K562 (cell line): ENCODE results near the gene ACTL8. TPM values are rescaled to one million over a fixed set of nuclear protein-coding genes. Genes with fewer than 3 reads are reported as not detected.

Source experiments
- ATAC-seq: fragments of 200-7000 bp; cut with Tn5 transposase; 3 replicates; pipeline ENCODE4 v1.9.1; 2020; ENCODE audit warnings: moderate library complexity
- BruUV-seq: library from RNA; stranded (reverse); fragments of 400-500 nt; replicated peaks from 2 replicates; lab custom pipeline; 2021; lab: Mats Ljungman, UMichigan
- CTCF ChIA-PET: fragments of 300-600 bp; formaldehyde crosslinking; extraction: SDS; loops from one replicate; lab custom pipeline; 2021; ENCODE audit warnings: low intra/inter-chr PET ratio; lab: Yijun Ruan, JAX
- POLR2A ChIA-PET: fragments of 300-600, 350-650 bp; sonication (Branson Sonifier 250); formaldehyde crosslinking; extraction: SDS; loops from one replicate; lab custom pipeline; 2021; ENCODE audit warnings: antibody characterized with exemption, inconsistent platforms; lab: Yijun Ruan, JAX
- DNase-seq, 4 experiments: peaks; one replicate each; pipeline versions ENCODE4 v3.0.0 to v3.0.0-alpha.2; 2011 to 2018; ENCODE audit warnings: low spot score in 3 of 4, mixed read lengths in 3 of 4; ENCODE audit errors: extremely low read depth in 1 of 4
- FAIRE-seq: peaks from 2 replicates; lab custom pipeline; 2011; peaks lifted over from hg19 to GRCh38; lab: Jason Lieb, UNC
- H2AFZ ChIP-seq: 2 replicates; pipeline ENCODE4 v1.6.0; 2011; ENCODE audit warnings: low read depth, low read length, control low read depth, inconsistent platforms
- H3K27ac ChIP-seq: fragments of 200-600 bp; 3 replicates; pipeline ENCODE4 v1.8.0; 2011; ENCODE audit warnings: low read depth, mild to moderate bottlenecking, control low read depth, inconsistent platforms, low read length, moderate library complexity, mixed read lengths; ENCODE audit errors: extremely low read depth
- H3K27me3 ChIP-seq, 2 experiments: fragments of 300-600 bp in 1 of 2; 2 replicates in 1 of 2; 3 replicates in 1 of 2; pipeline versions ENCODE4 v1.6.0 to v1.8.0; 2011; ENCODE audit warnings: inconsistent platforms in 2 of 2, low read length in 2 of 2, mild to moderate bottlenecking in 1 of 2, mixed read lengths in 1 of 2, moderate library complexity in 1 of 2; ENCODE audit not compliant: control insufficient read depth in 2 of 2, insufficient read depth in 2 of 2
- H3K36me3 ChIP-seq: fragments of 300-600 bp; 3 replicates; pipeline ENCODE4 v1.8.0; 2011; ENCODE audit warnings: mild to moderate bottlenecking, low read length, inconsistent platforms; ENCODE audit not compliant: control insufficient read depth, insufficient read depth
- H3K4me1 ChIP-seq, 2 experiments: fragments of 200-600 bp in 1 of 2; replicated peaks in 1 of 2; 2 replicates in 1 of 2; 3 replicates in 1 of 2; pipeline versions ENCODE4 v1.5.1 to v1.8.0; 2011; ENCODE audit warnings: inconsistent platforms in 2 of 2, low read length in 2 of 2, mild to moderate bottlenecking in 1 of 2, mixed read lengths in 1 of 2, moderate library complexity in 1 of 2; ENCODE audit not compliant: control insufficient read depth in 2 of 2, insufficient read depth in 2 of 2
- H3K4me2 ChIP-seq: 2 replicates; pipeline ENCODE4 v1.6.1; 2011; ENCODE audit warnings: low read length, control low read depth, inconsistent platforms, mixed read lengths; ENCODE audit not compliant: insufficient read depth
- H3K4me3 ChIP-seq: fragments of 200-600 bp; sonication (generic), shearing (Covaris generic); 2 replicates; pipeline ENCODE4 v1.5.1; 2016; ENCODE audit warnings: control low read depth, inconsistent platforms
- H3K79me2 ChIP-seq: fragments of 200-600 bp; 3 replicates; pipeline ENCODE4 v1.8.0; 2011; ENCODE audit warnings: low read length, inconsistent platforms; ENCODE audit not compliant: control insufficient read depth, insufficient read depth
- H3K9ac ChIP-seq, 2 experiments: 2 replicates each; pipeline versions ENCODE4 v1.6.0 to v1.6.1; 2011; ENCODE audit warnings: low read depth in 2 of 2, low read length in 2 of 2, control low read depth in 1 of 2, inconsistent platforms in 1 of 2, mild to moderate bottlenecking in 1 of 2, mixed read lengths in 1 of 2; ENCODE audit not compliant: insufficient read depth in 1 of 2
- H3K9me1 ChIP-seq: one replicate; pipeline ENCODE4 v1.6.0; 2011; ENCODE audit warnings: inconsistent platforms, mild to moderate bottlenecking, low read length, moderate library complexity; ENCODE audit not compliant: control insufficient read depth, insufficient read depth
- H3K9me3 ChIP-seq: replicated peaks from 2 replicates; pipeline ENCODE4 v1.5.1; 2011; ENCODE audit warnings: low read depth, low read length, inconsistent platforms; ENCODE audit not compliant: control insufficient read depth, insufficient read depth
- H4K20me1 ChIP-seq: replicated peaks from 2 replicates; pipeline ENCODE4 v1.6.1; 2011; ENCODE audit warnings: low read length, inconsistent platforms, mixed read lengths; ENCODE audit not compliant: control insufficient read depth, insufficient read depth
- BRCA1 ChIP-seq, 2 experiments: fragments of 450-650 bp in 1 of 2; sonication (generic) in 1 of 2; formaldehyde crosslinking in 1 of 2; IDR thresholded peaks; 2 replicates each; pipeline versions ENCODE4 v1.5.0 to v1.6.1; 2017 to 2020; ENCODE audit warnings: mild to moderate bottlenecking in 1 of 2, missing genetic modification reagents in 1 of 2
- ESRRA ChIP-seq: fragments of 450-650 bp; IDR thresholded peaks from 2 replicates; pipeline ENCODE4 v1.6.1; 2014; ENCODE audit warnings: low read depth, mild to moderate bottlenecking, moderate library complexity, borderline replicate concordance
- FOXK1 ChIP-seq: sonication (generic); formaldehyde crosslinking; IDR thresholded peaks from 2 replicates; pipeline ENCODE4 v1.8.0; 2022; ENCODE audit warnings: missing genetic modification reagents, mild to moderate bottlenecking, borderline replicate concordance
- KHSRP ChIP-seq: fragments of 450-650 bp; IDR thresholded peaks from 2 replicates; pipeline ENCODE4 v1.6.1; 2017
- NFXL1 ChIP-seq: fragments of 450-650 bp; formaldehyde crosslinking; IDR thresholded peaks from 2 replicates; pipeline ENCODE4 v1.4.0; 2021; ENCODE audit warnings: mild to moderate bottlenecking
- RBM14 ChIP-seq: fragments of 200-400 bp; formaldehyde crosslinking; IDR thresholded peaks from 2 replicates; pipeline ENCODE4 v1.6.1; 2018; ENCODE audit warnings: low read depth, mild to moderate bottlenecking, low read length, moderate library complexity, borderline replicate concordance; ENCODE audit not compliant: insufficient read depth
- RBM25 ChIP-seq: fragments of 200-400 bp; formaldehyde crosslinking; IDR thresholded peaks from 2 replicates; pipeline ENCODE4 v1.6.1; 2018; ENCODE audit warnings: low read length, low read depth, moderate library complexity; ENCODE audit not compliant: severe bottlenecking
- SAFB2 ChIP-seq: fragments of 200-400 bp; formaldehyde crosslinking; IDR thresholded peaks from 2 replicates; pipeline ENCODE4 v1.6.1; 2018; ENCODE audit warnings: borderline replicate concordance, low read length, low read depth, moderate library complexity; ENCODE audit not compliant: severe bottlenecking
- SMARCE1 ChIP-seq: fragments of 450-650 bp; IDR thresholded peaks from 2 replicates; pipeline ENCODE4 v1.7.1; 2016; ENCODE audit warnings: mild to moderate bottlenecking
- SP2 ChIP-seq: IDR thresholded peaks from 2 replicates; pipeline ENCODE4 v1.6.1; 2011; ENCODE audit warnings: mild to moderate bottlenecking, low read depth, low read length, moderate library complexity; ENCODE audit not compliant: poor library complexity, severe bottlenecking; ENCODE audit errors: extremely low read depth
- SREBF1 ChIP-seq: fragments of 150-350 bp; IDR thresholded peaks from 2 replicates; pipeline ENCODE4 v1.6.1; 2014; ENCODE audit warnings: antibody characterized with exemption, low read depth, low read length, borderline replicate concordance
- TRIM24 ChIP-seq, 2 experiments: fragments of 450-650 bp; IDR thresholded peaks; 2 replicates each; pipeline ENCODE4 v1.6.1; 2016
- ZFP36 ChIP-seq: fragments of 150-350 bp; IDR thresholded peaks from 2 replicates; pipeline ENCODE4 v1.6.1; 2018; ENCODE audit warnings: low read length, low read depth; ENCODE audit not compliant: partially characterized antibody
- WGBS: fragments of 100-300 bp; shearing (Covaris generic); methylation state at CpG from one replicate; pipeline ENCODE4 v1.1.6; 2016; ENCODE audit warnings: low coverage, mixed read lengths; ENCODE audit not compliant: insufficient coverage; ENCODE audit errors: missing lambda C conversion rate; 5-methylcytosine and 5-hydroxymethylcytosine counted together
- in situ Hi-C: fragments of 300-500 bp; cut with MboI; formaldehyde crosslinking; loops from 4 replicates; pipeline ENCODE4 v1.15.0; 2018; ENCODE audit warnings: inconsistent platforms, mixed read lengths
- intact Hi-C: fragments of 100-400 bp; cut with micrococcal nuclease; formaldehyde crosslinking; loops from 2 replicates; pipeline ENCODE4 v1.14.2; 2022
- polyA plus RNA-seq, 8 experiments: library from polyadenylated mRNA; depleted of rRNA in 4 of 8; stranded (reverse) in 5 of 8; unstranded in 3 of 8; fragments of >200 nt; fragmentation: Nextera tagmentation in 2 of 8; fragmentation: Illumina TruSeq in 1 of 8; extraction: Ambion mirVana in 2 of 8; extraction: Trizol in 1 of 8; gene quantifications; 2 replicates each; pipeline versions ENCODE4 v1.2.1 to v1.2.3, GENCODE V29; 2011 to 2014; ENCODE audit warnings: inconsistent platforms in 1 of 8, missing spikeins in 1 of 8
- total RNA-seq, 7 experiments: library from RNA; depleted of rRNA in 6 of 7; stranded (reverse); fragments of >200 nt in 6 of 7; fragmentation: Illumina TruSeq in 2 of 7; extraction: Trizol in 2 of 7; gene quantifications; 2 replicates each; pipeline versions ENCODE4 v1.2.1 to v1.2.3, GENCODE V29; 2011 to 2021; ENCODE audit warnings: low replicate concordance in 1 of 7

Gene ACTL8
- total and polyA plus RNA-seq, 9 of the 15 experiments (the other 6 are each of a cell fraction or from before 2014, with no cell fraction given): 0.30 to 3.3 (median 1.6) TPM

GRCh38 chr1:17866740-17867029 lies 111.6 kb downstream of the ACTL8 start:
- Histone ChIP-seq H3K4me3 (no peak overlapping the region), H3K27me3 (peaks cover 0 to 4% of the 10 kb centered on the region in 2 experiments; a peak in 2 of 5 replicates), H3K27ac (no peak overlapping the region), H3K79me2 (no peaks in the 10 kb centered on the region), H3K9me3 (no peaks in the 10 kb centered on the region), H3K9ac (no peak overlapping the region), H3K36me3 (no peaks in the 10 kb centered on the region), H4K20me1 (no peaks in the 10 kb centered on the region), H2AFZ (no peak overlapping the region), H3K4me1 (no peaks in the 10 kb centered on the region), H3K4me2 (no peak overlapping the region), H3K9me1 (no peaks in the 10 kb centered on the region)
- no peak for DNase-seq
- in situ Hi-C loops (no loop called here), intact Hi-C loops (no loop called here)
- no peak for TF ChIP-seq TRIM24 (IDR thresholded peaks at IDR 0.05)
- TF ChIP-seq RBM25: peak; percentile 2
- peak; percentile 27 for TF ChIP-seq ZFP36
- CTCF ChIA-PET: no interaction called here
- POLR2A ChIA-PET: no interaction called here
- BruUV-seq: no TSS peak
- 3% methylated on average over 3 of the region's 3 CpGs for WGBS
- ATAC-seq: no peak
- FAIRE-seq: no peak

GRCh38 chr1:17867470-17867869 lies 112.3 kb downstream of the ACTL8 start:
- 0% methylated on average over 6 of the region's 8 CpGs for WGBS
- no TSS peak for BruUV-seq
- intact Hi-C loops (no loop called here), in situ Hi-C loops (no loop called here)
- ATAC-seq (no peak), DNase-seq (no peak), FAIRE-seq (no peak)
- H3K79me2 ChIP-seq: no peaks in the 10 kb centered on the region
- H3K4me3 ChIP-seq: no peak overlapping the region
- no peaks in the 10 kb centered on the region for H4K20me1 ChIP-seq
- no peaks in the 10 kb centered on the region for H3K4me1 ChIP-seq
- ChIA-PET CTCF (no interaction called here), POLR2A (interaction anchor here (0.7 kb wide), 1 partner anchor 56 kb away, joined by 3 read pairs; no protein-coding TSS in a partner anchor)
- H3K27ac ChIP-seq: no peak overlapping the region
- H3K9me3 ChIP-seq: no peaks in the 10 kb centered on the region
- no peak overlapping the region for H3K9ac ChIP-seq
- no peaks in the 10 kb centered on the region for H3K9me1 ChIP-seq
- H3K36me3 ChIP-seq: no peaks in the 10 kb centered on the region
- peaks cover 0 to 4% of the 10 kb centered on the region in 2 experiments; a peak in 2 of 5 replicates for H3K27me3 ChIP-seq
- no peak overlapping the region for H2AFZ ChIP-seq
- H3K4me2 ChIP-seq: no peak overlapping the region
- TF ChIP-seq SREBF1 (no peak), SAFB2 (no peak), SMARCE1 (no peak), KHSRP (no peak), FOXK1 (CRISPR knock-in tag) (no peak), NFXL1 (CRISPR knock-in tag) (no peak), SP2 (no peak), ESRRA (no peak), BRCA1 (IDR thresholded peaks at IDR 0.05) (no peak), BRCA1 (CRISPR knock-in tag; IDR thresholded peaks at IDR 0.05) (no peak), RBM14 (no peak)
